HCT116 (cell line): ENCODE results near the gene S1PR4. TPM values are rescaled to one million over a fixed set of nuclear protein-coding genes. Genes with fewer than 3 reads are reported as not detected.
"Not testable (repeated sequence)": the region's sequence is repeated elsewhere in the genome, so short reads cannot be mapped to it uniquely, and the experiment has no call there.

Experiments used
- ATAC-seq: fragments of 200-7000 bp; cut with Tn5 transposase; 2 replicates; pipeline ENCODE4 v1.9.1; 2020; ENCODE audit warnings: mild to moderate bottlenecking, moderate library complexity
- BruUV-seq: library from RNA; stranded (reverse); fragments of 400-500 nt; replicated peaks from 2 replicates; lab custom pipeline; 2021; lab: Mats Ljungman, UMichigan
- CTCF ChIA-PET: fragments of 300-600 bp; sonication (Branson Sonifier 250); formaldehyde crosslinking; loops from one replicate; lab custom pipeline; 2021; ENCODE audit warnings: antibody characterized with exemption; lab: Charles Lee
- POLR2A ChIA-PET: fragments of 300-600, 350-600 bp; sonication (Branson Sonifier 250); formaldehyde crosslinking; loops from one replicate; lab custom pipeline; 2021; ENCODE audit warnings: antibody characterized with exemption; lab: Charles Lee
- RAD21 ChIA-PET, 2 experiments: fragments of 300-600 bp; sonication (Branson Sonifier 250); formaldehyde crosslinking; loops; one replicate each; lab custom pipeline; 2023; ENCODE audit warnings: low total read pairs in 2 of 2; ENCODE audit not compliant: uncharacterized antibody in 2 of 2, unreplicated experiment in 2 of 2, low non-redundant PET in 1 of 2; lab: Charles Lee
- DNase-seq: peaks from one replicate; pipeline ENCODE4 v3.0.0-alpha.2; 2010; ENCODE audit warnings: low read depth, low spot score
- H2AFZ ChIP-seq: fragments of 200-600 bp; shearing (Covaris generic), sonication (generic); 2 replicates; pipeline ENCODE4 v1.6.1; 2017; ENCODE audit warnings: low read depth, mixed run types, mixed read lengths, antibody characterized with exemption, low read length; ENCODE audit not compliant: poor library complexity, severe bottlenecking
- H3K27ac ChIP-seq: 2 replicates; pipeline ENCODE4 v1.5.1; 2012; ENCODE audit warnings: low read depth, low read length
- H3K27me3 ChIP-seq: fragments of 200-600 bp; sonication (generic); 2 replicates; pipeline ENCODE4 v1.6.1; 2016; ENCODE audit warnings: mixed run types, low read length, mixed read lengths; ENCODE audit not compliant: insufficient read depth
- H3K36me3 ChIP-seq, 2 experiments: fragments of 200-500 bp in 1 of 2; fragments of 200-600 bp in 1 of 2; sonication (Bioruptor generic) in 1 of 2; sonication (generic) in 1 of 2; 2 replicates each; pipeline versions ENCODE4 v1.5.1 to v1.6.1; 2014 to 2016; ENCODE audit warnings: low read length in 2 of 2, inconsistent platforms in 1 of 2, mixed read lengths in 1 of 2, mixed run types in 1 of 2; ENCODE audit not compliant: insufficient read depth in 2 of 2, control insufficient read depth in 1 of 2
- H3K4me1 ChIP-seq, 2 experiments: fragments of 200-600 bp in 1 of 2; sonication (generic) in 1 of 2; 2 replicates each; pipeline versions ENCODE4 v1.5.1 to v1.6.1; 2012 to 2017; ENCODE audit warnings: low read length in 2 of 2, inconsistent platforms in 1 of 2, mild to moderate bottlenecking in 1 of 2, mixed read lengths in 1 of 2, mixed run types in 1 of 2, moderate library complexity in 1 of 2; ENCODE audit not compliant: insufficient read depth in 2 of 2, control insufficient read depth in 1 of 2
- H3K4me2 ChIP-seq: fragments of 200-600 bp; sonication (generic); 2 replicates; pipeline ENCODE4 v1.6.1; 2017; ENCODE audit warnings: mixed run types, low read length, mixed read lengths
- H3K4me3 ChIP-seq, 2 experiments: fragments of 200-600 bp in 1 of 2; sonication (generic) in 1 of 2; replicated peaks in 1 of 2; 2 replicates each; pipeline ENCODE4 v1.5.1; 2011 to 2016; ENCODE audit warnings: low read length in 2 of 2, control low read depth in 1 of 2, low read depth in 1 of 2, mild to moderate bottlenecking in 1 of 2, mixed read lengths in 1 of 2, mixed run types in 1 of 2
- H3K79me2 ChIP-seq: fragments of 200-600 bp; sonication (generic); 2 replicates; pipeline ENCODE4 v1.6.1; 2017; ENCODE audit warnings: mild to moderate bottlenecking, mixed run types, low read length, moderate library complexity, mixed read lengths; ENCODE audit not compliant: insufficient read depth
- H3K9ac ChIP-seq: fragments of 200-600 bp; sonication (generic); 2 replicates; pipeline ENCODE4 v1.6.1; 2016; ENCODE audit warnings: low read length, mixed read lengths
- H3K9me2 ChIP-seq: fragments of 200-600 bp; sonication (generic), shearing (Covaris generic); 2 replicates; pipeline ENCODE4 v1.6.1; 2017; ENCODE audit warnings: mixed run types, mild to moderate bottlenecking, moderate library complexity; ENCODE audit not compliant: insufficient read depth
- H3K9me3 ChIP-seq, 2 experiments: fragments of 200-500 bp in 1 of 2; fragments of 200-600 bp in 1 of 2; sonication (Bioruptor generic) in 1 of 2; sonication (generic) in 1 of 2; 2 replicates each; pipeline ENCODE4 v1.6.1; 2014 to 2017; ENCODE audit warnings: low read length in 2 of 2, mixed read lengths in 2 of 2, inconsistent platforms in 1 of 2, low read depth in 1 of 2, mild to moderate bottlenecking in 1 of 2, mixed run types in 1 of 2, moderate library complexity in 1 of 2; ENCODE audit not compliant: control insufficient read depth in 1 of 2, insufficient read depth in 1 of 2
- H4K20me1 ChIP-seq: fragments of 200-600 bp; sonication (generic), shearing (Covaris generic); 2 replicates; pipeline ENCODE4 v1.6.1; 2017; ENCODE audit warnings: mixed run types, mild to moderate bottlenecking, moderate library complexity; ENCODE audit not compliant: insufficient read depth
- ATF3 ChIP-seq: IDR thresholded peaks from 2 replicates; pipeline ENCODE4 v1.6.1; 2012
- CEBPB ChIP-seq: IDR thresholded peaks from 2 replicates; pipeline ENCODE4 v1.6.1; 2012; ENCODE audit warnings: low read depth
- EGR1 ChIP-seq: IDR thresholded peaks from 2 replicates; pipeline ENCODE4 v1.6.1; 2012; ENCODE audit warnings: low read depth
- ELF1 ChIP-seq: IDR thresholded peaks from 2 replicates; pipeline ENCODE4 v1.6.1; 2012; ENCODE audit warnings: low read depth, borderline replicate concordance
- JUND ChIP-seq: IDR thresholded peaks from 2 replicates; pipeline ENCODE4 v1.6.1; 2012
- REST ChIP-seq: IDR thresholded peaks from 2 replicates; pipeline ENCODE4 v1.6.1; 2012; ENCODE audit warnings: low read depth
- SIN3A ChIP-seq: IDR thresholded peaks from 2 replicates; pipeline ENCODE4 v1.6.1; 2012; ENCODE audit warnings: low read depth
- SP1 ChIP-seq: IDR thresholded peaks from 2 replicates; pipeline ENCODE4 v1.6.1; 2012; ENCODE audit warnings: low read depth
- TCF7L2 ChIP-seq: IDR thresholded peaks from 2 replicates; pipeline ENCODE4 v1.7.0; 2011; ENCODE audit warnings: borderline replicate concordance, inconsistent platforms; ENCODE audit not compliant: insufficient read depth, insufficient read length; ENCODE audit errors: extremely low read depth
- ZBTB33 ChIP-seq: IDR thresholded peaks from 2 replicates; pipeline ENCODE4 v1.6.1; 2011; ENCODE audit warnings: mild to moderate bottlenecking, low read length, moderate library complexity; ENCODE audit not compliant: insufficient replicate concordance; ENCODE audit errors: extremely low read depth
- ZNF274 ChIP-seq: fragments of 200-500 bp; sonication (Bioruptor generic); IDR thresholded peaks from 2 replicates; pipeline ENCODE4 v1.6.1; 2014; ENCODE audit warnings: mild to moderate bottlenecking, low read depth, low read length, inconsistent platforms
- intact Hi-C: fragments of 100-400 bp; cut with micrococcal nuclease; formaldehyde crosslinking; loops from 2 replicates; pipeline ENCODE4 v1.10.0; 2022
- total RNA-seq: library from RNA; stranded (reverse); gene quantifications from one replicate; pipeline ENCODE4 v1.2.1, GENCODE V29; 2021; ENCODE audit not compliant: unreplicated experiment

Gene S1PR4
- total RNA-seq, 1 experiment from 2014 or later: 0.71 TPM

- intact Hi-C loops: no loop called here
- ATAC-seq (no peak), DNase-seq (no peak)
- CTCF ChIA-PET: no interaction called here
- POLR2A ChIA-PET: no interaction called here
- no peaks in the 10 kb centered on the region for H3K9me2 ChIP-seq
- no TSS peak for BruUV-seq
- H3K4me1 ChIP-seq: peaks cover 0 to 3% of the 10 kb centered on the region in 2 experiments; a peak in 1 of 4 replicates
- TF ChIP-seq TCF7L2 (no peak), JUND (no peak), SIN3A (no peak), ZNF274 (no peak), EGR1 (no peak), REST (no peak), SP1 (no peak), ELF1 (no peak), ZBTB33 (no peak), ATF3 (no peak), CEBPB (no peak)
- H3K27ac ChIP-seq: no peak overlapping the region
- no peak overlapping the region for H3K4me3 ChIP-seq
- no peak overlapping the region for H2AFZ ChIP-seq
- H3K79me2 ChIP-seq: no peaks in the 10 kb centered on the region
- H3K36me3 ChIP-seq: no peaks in the 10 kb centered on the region
- no peak overlapping the region for H3K4me2 ChIP-seq
- H3K9me3 ChIP-seq: no peaks in the 10 kb centered on the region
- RAD21 ChIA-PET: no interaction called here
- no peak overlapping the region for H3K9ac ChIP-seq
- no peaks in the 10 kb centered on the region for H3K27me3 ChIP-seq
- H4K20me1 ChIP-seq: no peaks in the 10 kb centered on the region
These were observed 42.0 kb downstream of the S1PR4 start for GRCh38 chr19:3220576-3220975.

- H3K27ac ChIP-seq, H3K4me2 ChIP-seq, CTCF ChIA-PET, intact Hi-C loops, H3K4me1 ChIP-seq, H3K36me3 ChIP-seq, BruUV-seq, H3K9me3 ChIP-seq, RAD21 ChIA-PET, H3K79me2 ChIP-seq, H3K9me2 ChIP-seq, H3K27me3 ChIP-seq, ATAC-seq, H3K9ac ChIP-seq, H3K4me3 ChIP-seq, H2AFZ ChIP-seq, POLR2A ChIA-PET, DNase-seq, H4K20me1 ChIP-seq: not testable (repeated sequence)
These were observed 43.0 kb downstream of the S1PR4 start for GRCh38 chr19:3221576-3221975.
